IMR-90 (cell line): ENCODE data around the gene MACF1. TPM values are rescaled to one million over a fixed set of nuclear protein-coding genes. Genes with fewer than 3 reads are reported as not detected.

Source experiments
- ATAC-seq: fragments of 200-7000 bp; cut with Tn5 transposase; 2 replicates; pipeline ENCODE4 v1.9.1; 2020; ENCODE audit warnings: low read depth, mild to moderate bottlenecking, moderate library complexity
- BruUV-seq: library from RNA; stranded (reverse); fragments of 400-500 nt; replicated peaks from 2 replicates; lab custom pipeline; 2021; lab: Mats Ljungman, UMichigan
- CTCF ChIA-PET: fragments of 300-600 bp; formaldehyde crosslinking; extraction: SDS; loops from one replicate; lab custom pipeline; 2021; ENCODE audit warnings: antibody characterized with exemption; lab: Yijun Ruan, JAX
- POLR2A ChIA-PET: fragments of 300-600 bp; sonication (Branson Sonifier 250); formaldehyde crosslinking; loops from one replicate; lab custom pipeline; 2022; ENCODE audit warnings: antibody characterized with exemption; ENCODE audit not compliant: unreplicated experiment; lab: Charles Lee
- DNase-seq: peaks from one replicate; pipeline ENCODE4 v3.0.0; 2013
- H2AFZ ChIP-seq: replicated peaks from 2 replicates; pipeline ENCODE3; 2013; ENCODE audit warnings: low read length, mild to moderate bottlenecking; ENCODE audit not compliant: poor library complexity
- H2AK5ac ChIP-seq: 2 replicates; pipeline ENCODE4 v1.6.1; 2013; ENCODE audit warnings: low read depth, low read length, inconsistent platforms
- H2AK9ac ChIP-seq: replicated peaks from 2 replicates; pipeline ENCODE3; 2013; ENCODE audit warnings: mild to moderate bottlenecking, low read depth, low read length, moderate library complexity; ENCODE audit not compliant: poor library complexity
- H2BK120ac ChIP-seq: 2 replicates; pipeline ENCODE4 v1.6.1; 2013; ENCODE audit warnings: low read depth, low read length, inconsistent platforms
- H2BK15ac ChIP-seq: 3 replicates; pipeline ENCODE4 v1.6.1; 2013; ENCODE audit warnings: low read depth, low read length, inconsistent platforms
- H2BK20ac ChIP-seq: 2 replicates; pipeline ENCODE4 v1.6.1; 2013; ENCODE audit warnings: low read depth, mild to moderate bottlenecking, inconsistent platforms, low read length, moderate library complexity
- H2BK5ac ChIP-seq: 2 replicates; pipeline ENCODE4 v1.6.1; 2013; ENCODE audit warnings: mild to moderate bottlenecking, low read depth, low read length, inconsistent platforms; ENCODE audit not compliant: poor library complexity, severe bottlenecking
- H3K14ac ChIP-seq: replicated peaks from 2 replicates; pipeline ENCODE4 v1.6.1; 2013; ENCODE audit warnings: low read depth, low read length, inconsistent platforms
- H3K18ac ChIP-seq: 2 replicates; pipeline ENCODE4 v1.6.1; 2013; ENCODE audit warnings: low read depth, low read length, control low read depth
- H3K23ac ChIP-seq: 2 replicates; pipeline ENCODE4 v1.6.1; 2013; ENCODE audit warnings: low read depth, low read length, inconsistent platforms
- H3K27ac ChIP-seq: 2 replicates; pipeline ENCODE4 v1.5.1; 2013; ENCODE audit warnings: mild to moderate bottlenecking, control low read depth, low read length; ENCODE audit not compliant: insufficient read depth
- H3K27me3 ChIP-seq: 2 replicates; pipeline ENCODE4 v1.6.1; 2013; ENCODE audit warnings: low read length; ENCODE audit not compliant: control insufficient read depth, insufficient read depth
- H3K36me3 ChIP-seq: 2 replicates; pipeline ENCODE4 v1.6.1; 2013; ENCODE audit warnings: low read length, mixed read lengths; ENCODE audit not compliant: control insufficient read depth, insufficient read depth
- H3K4ac ChIP-seq: 2 replicates; pipeline ENCODE4 v1.6.1; 2013; ENCODE audit warnings: low read depth, low read length, inconsistent platforms
- H3K4me1 ChIP-seq: 2 replicates; pipeline ENCODE4 v1.6.1; 2013; ENCODE audit warnings: low read length, mixed read lengths; ENCODE audit not compliant: control insufficient read depth, insufficient read depth
- H3K4me2 ChIP-seq: 2 replicates; pipeline ENCODE4 v1.6.1; 2013; ENCODE audit warnings: low read depth, mild to moderate bottlenecking, control low read depth, low read length, moderate library complexity
- H3K4me3 ChIP-seq: 2 replicates; pipeline ENCODE4 v1.5.1; 2013; ENCODE audit warnings: low read depth, mild to moderate bottlenecking, control low read depth, low read length, moderate library complexity; ENCODE audit not compliant: insufficient read depth
- H3K56ac ChIP-seq: 2 replicates; pipeline ENCODE4 v1.6.1; 2013; ENCODE audit warnings: low read length, inconsistent platforms; ENCODE audit not compliant: insufficient read depth; ENCODE audit errors: extremely low read depth
- H3K79me1 ChIP-seq, 2 experiments: 2 replicates each; pipeline ENCODE4 v1.6.1; 2013; ENCODE audit warnings: low read length in 2 of 2, inconsistent platforms in 1 of 2, low read depth in 1 of 2
- H3K9ac ChIP-seq: 2 replicates; pipeline ENCODE4 v1.6.1; 2013; ENCODE audit warnings: low read depth, low read length, control low read depth
- H3K9me1 ChIP-seq: 2 replicates; pipeline ENCODE4 v1.6.1; 2013; ENCODE audit warnings: low read length, inconsistent platforms; ENCODE audit not compliant: insufficient read depth
- H3K9me3 ChIP-seq: 2 replicates; pipeline ENCODE4 v1.6.1; 2013; ENCODE audit warnings: low read length; ENCODE audit not compliant: control insufficient read depth, insufficient read depth
- H4K20me1 ChIP-seq: 2 replicates; pipeline ENCODE4 v1.6.1; 2013; ENCODE audit warnings: low read length, inconsistent platforms; ENCODE audit not compliant: insufficient read depth
- H4K5ac ChIP-seq: 2 replicates; pipeline ENCODE4 v1.6.1; 2013; ENCODE audit warnings: mild to moderate bottlenecking, low read depth, low read length, control low read depth
- H4K8ac ChIP-seq, 2 experiments: 2 replicates each; pipeline ENCODE4 v1.6.1; 2013; ENCODE audit warnings: low read depth in 2 of 2, low read length in 2 of 2, control low read depth in 1 of 2, inconsistent platforms in 1 of 2
- H4K91ac ChIP-seq: 2 replicates; pipeline ENCODE4 v1.6.1; 2013; ENCODE audit warnings: low read depth, low read length, inconsistent platforms; ENCODE audit not compliant: insufficient read depth
- BHLHE40 ChIP-seq: fragments of 150-350 bp; IDR thresholded peaks from 2 replicates; pipeline ENCODE4 v1.6.1; 2016; ENCODE audit warnings: mild to moderate bottlenecking, low read depth, low read length
- CEBPB ChIP-seq: IDR thresholded peaks from 2 replicates; pipeline ENCODE4 v1.6.1; 2012; ENCODE audit warnings: low read depth, low read length, improper control_type of control experiment
- CHD1 ChIP-seq: IDR thresholded peaks from 2 replicates; pipeline ENCODE4 v1.6.1; 2012; ENCODE audit warnings: low read depth, low read length, improper control_type of control experiment
- CTCF ChIP-seq: conservative IDR thresholded peaks from 2 replicates; pipeline ENCODE4 v1.5.1; 2012; ENCODE audit warnings: mild to moderate bottlenecking, low read depth, low read length, improper control_type of control experiment
- ELK1 ChIP-seq: fragments of 150-350 bp; IDR thresholded peaks from 2 replicates; pipeline ENCODE4 v1.6.1; 2016; ENCODE audit warnings: low read depth, mild to moderate bottlenecking, low read length, moderate library complexity, borderline replicate concordance
- FOS ChIP-seq: fragments of 150-350 bp; IDR thresholded peaks from 2 replicates; pipeline ENCODE4 v1.6.1; 2016; ENCODE audit warnings: low read depth, low read length
- MAFK ChIP-seq: IDR thresholded peaks from 2 replicates; pipeline ENCODE4 v1.6.1; 2012; ENCODE audit warnings: low read depth, low read length, improper control_type of control experiment
- MAZ ChIP-seq: IDR thresholded peaks from 2 replicates; pipeline ENCODE4 v1.6.1; 2012; ENCODE audit warnings: low read depth, mild to moderate bottlenecking, low read length, improper control_type of control experiment, moderate library complexity, borderline replicate concordance
- MXI1 ChIP-seq: IDR thresholded peaks from 2 replicates; pipeline ENCODE4 v1.6.1; 2012; ENCODE audit warnings: low read depth, mild to moderate bottlenecking, low read length, moderate library complexity, borderline replicate concordance
- NFE2L2 ChIP-seq: fragments of 150-350 bp; IDR thresholded peaks from 2 replicates; pipeline ENCODE4 v1.6.1; 2016; ENCODE audit warnings: low read depth, mild to moderate bottlenecking, low read length
- POLR2A ChIP-seq: IDR thresholded peaks from 2 replicates; pipeline ENCODE4 v1.6.1; 2012; ENCODE audit warnings: mild to moderate bottlenecking, low read depth, low read length
- RAD21 ChIP-seq: IDR thresholded peaks from 2 replicates; pipeline ENCODE4 v1.6.1; 2012; ENCODE audit warnings: low read length, improper control_type of control experiment
- RCOR1 ChIP-seq: IDR thresholded peaks from 2 replicates; pipeline ENCODE4 v1.6.1; 2012; ENCODE audit warnings: mild to moderate bottlenecking, low read length, improper control_type of control experiment; ENCODE audit not compliant: insufficient replicate concordance
- RFX5 ChIP-seq: IDR thresholded peaks from 2 replicates; pipeline ENCODE4 v1.8.0; 2012; ENCODE audit warnings: low read depth, mild to moderate bottlenecking, low read length, moderate library complexity
- SMC3 ChIP-seq: fragments of 150-350 bp; IDR thresholded peaks from 2 replicates; pipeline ENCODE4 v1.6.1; 2016; ENCODE audit warnings: low read depth, mild to moderate bottlenecking, antibody characterized with exemption, low read length, moderate library complexity
- whole genome bisulfite sequencing, 2 experiments: methylation state at CpG; one replicate each; pipeline versions ENCODE4 v1.1.5 to v1.1.7; 2013; ENCODE audit warnings: missing lambda C conversion rate in 2 of 2; ENCODE audit not compliant: insufficient read length in 1 of 2; ENCODE audit errors: extremely low coverage in 2 of 2; 5-methylcytosine and 5-hydroxymethylcytosine counted together
- dilution Hi-C: fragments of 300-500 bp; cut with HindIII; formaldehyde crosslinking; loops from one replicate; pipeline ENCODE4 v1.14.3; 2018; ENCODE audit warnings: low sequenced_read_pairs; ENCODE audit not compliant: unreplicated experiment
- in situ Hi-C: fragments of 300-500 bp; cut with MboI; formaldehyde crosslinking; loops from 3 replicates; pipeline ENCODE4 v1.14.3; 2019; ENCODE audit warnings: low sequenced_read_pairs, inconsistent platforms, mixed read lengths
- intact Hi-C: fragments of 100-400 bp; cut with micrococcal nuclease; formaldehyde crosslinking; loops from 2 replicates; pipeline ENCODE4 v1.10.0; 2022
- polyA plus RNA-seq, 3 experiments: library from polyadenylated mRNA; depleted of rRNA; stranded (reverse); fragments of >200 nt; gene quantifications; 2 replicates each; pipeline ENCODE4 v1.2.3, GENCODE V29; 2012; ENCODE audit warnings: low replicate concordance in 1 of 3
- total RNA-seq: library from RNA; depleted of rRNA; stranded (reverse); fragments of >200 nt; gene quantifications from 2 replicates; pipeline ENCODE4 v1.2.3, GENCODE V29; 2012
- TF ChIP-seq, protein P1 (sequence below): fragments of 150-350 bp; IDR thresholded peaks from 2 replicates; pipeline ENCODE4 v1.6.1; 2017; ENCODE audit warnings: mild to moderate bottlenecking, antibody characterized with exemption, low read length, low read depth

Gene MACF1
- total and polyA plus RNA-seq, 2 of the 4 experiments (the other 2 are of a cell fraction) = 67.6 to 369 TPM

GRCh38 chr1:39397487-39397886 lies 193.0 kb downstream of the MACF1 start:
- H2BK120ac ChIP-seq = peak overlapping the region; percentile 88; the same call in 1 of the 2 replicates
- POLR2A ChIA-PET = interaction anchor here (1.0 kb wide), 1 partner anchor 18 kb away, joined by 3 read pairs; no protein-coding TSS in a partner anchor
- no peak overlapping the region for H3K56ac ChIP-seq
- peak overlapping the region; percentile 58; the same call in 1 of the 2 replicates for H3K18ac ChIP-seq
- intact Hi-C loops (no loop called here), in situ Hi-C loops (no loop called here), dilution Hi-C loops (no loop called here)
- H4K8ac ChIP-seq = peak overlapping the region; percentile 38 to 84; a peak in 3 of 4 replicates
- no CpG with 5 or more reads among the region's 5 CpGs for WGBS, 2 experiments
- TF ChIP-seq SMC3 (no peak), POLR2A (no peak), NFE2L2 (no peak), CTCF (no peak), RFX5 (no peak), CEBPB (no peak), RAD21 (no peak), MXI1 (no peak), ELK1 (no peak), MAFK (no peak), MAZ (no peak), BHLHE40 (no peak), RCOR1 (no peak), CHD1 (no peak), FOS (no peak)
- TF ChIP-seq, protein P1, sequence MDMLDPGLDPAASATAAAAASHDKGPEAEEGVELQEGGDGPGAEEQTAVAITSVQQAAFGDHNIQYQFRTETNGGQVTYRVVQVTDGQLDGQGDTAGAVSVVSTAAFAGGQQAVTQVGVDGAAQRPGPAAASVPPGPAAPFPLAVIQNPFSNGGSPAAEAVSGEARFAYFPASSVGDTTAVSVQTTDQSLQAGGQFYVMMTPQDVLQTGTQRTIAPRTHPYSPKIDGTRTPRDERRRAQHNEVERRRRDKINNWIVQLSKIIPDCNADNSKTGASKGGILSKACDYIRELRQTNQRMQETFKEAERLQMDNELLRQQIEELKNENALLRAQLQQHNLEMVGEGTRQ = no peak
- H3K27ac ChIP-seq = peak overlapping the region; percentile 87; the same call in 1 of the 2 replicates
- H2AK5ac ChIP-seq = peak overlapping the region; percentile 36
- H3K4ac ChIP-seq = peak overlapping the region; percentile 85; the same call in 1 of the 2 replicates
- H4K5ac ChIP-seq = no peak overlapping the region
- no peaks in the 10 kb centered on the region for H4K20me1 ChIP-seq
- H3K14ac ChIP-seq = no peak overlapping the region
- H4K91ac ChIP-seq = peak overlapping the region; percentile 65
- no peak overlapping the region for H3K4me2 ChIP-seq
- H3K4me3 ChIP-seq = no peak overlapping the region
- CTCF ChIA-PET = interaction anchor here (0.6 to 1.1 kb wide), 3 partner anchors 27 to 243 kb away, joined by 3 to 6 read pairs (median 4); no protein-coding TSS in a partner anchor
- peaks cover 14 to 79% of the 10 kb centered on the region in 2 experiments for H3K79me1 ChIP-seq
- ATAC-seq (no peak), DNase-seq (no peak)
- BruUV-seq = no TSS peak
- H3K9ac ChIP-seq = no peak overlapping the region
- H2BK15ac ChIP-seq = peak overlapping the region; percentile 53; the same call in 1 of the 3 replicates
- H2AK9ac ChIP-seq = no peak overlapping the region
- H3K27me3 ChIP-seq = no peaks in the 10 kb centered on the region
- H3K4me1 ChIP-seq = peaks cover 19% of the 10 kb centered on the region
- no peaks in the 10 kb centered on the region; the same call in 1 of the 2 replicates for H3K36me3 ChIP-seq
- no peaks in the 10 kb centered on the region for H3K9me3 ChIP-seq
- peak overlapping the region; percentile 44; the same call in 1 of the 2 replicates for H2BK20ac ChIP-seq
- H3K9me1 ChIP-seq = peaks cover 15% of the 10 kb centered on the region
- no peak overlapping the region for H2AFZ ChIP-seq
- H2BK5ac ChIP-seq = peak overlapping the region; percentile 94
- peak overlapping the region; percentile 79; the same call in 1 of the 2 replicates for H3K23ac ChIP-seq
